Panc1 (cell line): Measurements from ENCODE around the gene CACNA1I. TPM values are rescaled to one million over a fixed set of nuclear protein-coding genes. Genes with fewer than 3 reads are reported as not detected.

Experiments
- ATAC-seq: fragments of 200-7000 bp; cut with Tn5 transposase; 2 replicates; pipeline ENCODE4 v1.9.1; 2020; ENCODE audit warnings: mild to moderate bottlenecking, moderate library complexity
- BruUV-seq: library from RNA; stranded (reverse); fragments of 400-500 nt; replicated peaks from 2 replicates; lab custom pipeline; 2021; lab: Mats Ljungman, UMichigan
- CTCF ChIA-PET: fragments of 300-600 bp; sonication (Branson Sonifier 250); formaldehyde crosslinking; loops from one replicate; lab custom pipeline; 2022; ENCODE audit warnings: antibody characterized with exemption; lab: Charles Lee
- POLR2A ChIA-PET: fragments of 300-600 bp; sonication (Branson Sonifier 250); formaldehyde crosslinking; loops from one replicate; lab custom pipeline; 2022; ENCODE audit warnings: antibody characterized with exemption; lab: Charles Lee
- DNase-seq: peaks from one replicate; pipeline ENCODE4 v3.0.0-alpha.2; 2010; ENCODE audit warnings: low read depth, low spot score
- H3K27ac ChIP-seq: 2 replicates; pipeline ENCODE4 v1.5.1; 2011; ENCODE audit warnings: mild to moderate bottlenecking, low read length, inconsistent platforms
- H3K27me3 ChIP-seq: fragments of 200-500 bp; sonication (Bioruptor generic); 2 replicates; pipeline ENCODE4 v1.6.0; 2014; ENCODE audit warnings: low read length, inconsistent platforms; ENCODE audit not compliant: control insufficient read depth, insufficient read depth
- H3K36me3 ChIP-seq: fragments of 200-500 bp; sonication (Bioruptor generic); 2 replicates; pipeline ENCODE4 v1.5.1; 2014; ENCODE audit warnings: inconsistent platforms, mild to moderate bottlenecking, low read length, moderate library complexity; ENCODE audit not compliant: control insufficient read depth, insufficient read depth
- H3K4me1 ChIP-seq: 2 replicates; pipeline ENCODE4 v1.5.1; 2011; ENCODE audit warnings: inconsistent platforms, mild to moderate bottlenecking, low read length, moderate library complexity; ENCODE audit not compliant: control insufficient read depth, insufficient read depth
- H3K4me3 ChIP-seq, 2 experiments: 2 replicates each; pipeline ENCODE4 v1.5.1; 2011 to 2012; ENCODE audit warnings: low read depth in 2 of 2, low read length in 2 of 2, mild to moderate bottlenecking in 2 of 2, inconsistent platforms in 1 of 2, moderate library complexity in 1 of 2
- H3K9me3 ChIP-seq: fragments of 200-500 bp; sonication (Bioruptor generic); 2 replicates; pipeline ENCODE4 v1.5.1; 2014; ENCODE audit warnings: low read depth, mild to moderate bottlenecking, inconsistent platforms, low read length, moderate library complexity; ENCODE audit not compliant: control insufficient read depth, insufficient read depth
- CTCF ChIP-seq: fragments of 450-650 bp; IDR thresholded peaks from 2 replicates; pipeline ENCODE4 v1.5.1; 2017; ENCODE audit warnings: mild to moderate bottlenecking
- POLR2AphosphoS5 ChIP-seq: IDR thresholded peaks from 2 replicates; pipeline ENCODE4 v1.6.1; 2012; ENCODE audit warnings: mild to moderate bottlenecking, low read depth, low read length, moderate library complexity
- REST ChIP-seq, 2 experiments: IDR thresholded peaks; 2 replicates each; pipeline ENCODE4 v1.6.1; 2011 to 2012; ENCODE audit warnings: low read depth in 2 of 2, control low read depth in 1 of 2, low read length in 1 of 2, mild to moderate bottlenecking in 1 of 2, moderate library complexity in 1 of 2; ENCODE audit not compliant: insufficient read depth in 1 of 2
- SIN3A ChIP-seq: IDR thresholded peaks from 2 replicates; pipeline ENCODE4 v1.6.1; 2012; ENCODE audit warnings: low read depth, mild to moderate bottlenecking, low read length, moderate library complexity, borderline replicate concordance; ENCODE audit not compliant: insufficient read depth
- TCF7L2 ChIP-seq: IDR thresholded peaks from 2 replicates; pipeline ENCODE4 v1.6.1; 2011; ENCODE audit warnings: mild to moderate bottlenecking, low read depth, low read length, inconsistent platforms
- in situ Hi-C: cut with HindIII; loops from 2 replicates; pipeline ENCODE4 v1.10.0; 2016; ENCODE audit warnings: low sequenced_read_pairs, low pct_unique_long_range_greater_than_20kb
- intact Hi-C: fragments of 100-400 bp; cut with micrococcal nuclease; formaldehyde crosslinking; loops from one replicate; pipeline ENCODE4 v1.10.0; 2022; ENCODE audit not compliant: unreplicated experiment
- total RNA-seq: library from RNA; stranded (reverse); gene quantifications from one replicate; pipeline ENCODE4 v1.2.1, GENCODE V29; 2021; ENCODE audit not compliant: unreplicated experiment

The CACNA1I gene
- total RNA-seq, 1 experiment from 2014 or later = 0.23 TPM

GRCh38 chr22:39580795-39581194 lies 10.2 kb downstream of the CACNA1I start:
- intact Hi-C loops (no loop called here), in situ Hi-C loops (no loop called here)
- TF ChIP-seq REST (IDR thresholded peaks at IDR 0.05; ENCODE audit: insufficient read depth in 1 of 2, low read depth in 2 of 2, low read length in 1 of 2) (no peak), TCF7L2 (no peak), SIN3A (no peak), CTCF (no peak), POLR2AphosphoS5 (no peak)
- no peak for DNase-seq
- no peak overlapping the region for H3K4me3 ChIP-seq
- CTCF ChIA-PET = no interaction called here
- H3K36me3 ChIP-seq = no peaks in the 10 kb centered on the region
- H3K27ac ChIP-seq = no peak overlapping the region
- H3K27me3 ChIP-seq = no peaks in the 10 kb centered on the region
- H3K9me3 ChIP-seq = no peaks in the 10 kb centered on the region
- ATAC-seq = no peak
- BruUV-seq = no TSS peak
- POLR2A ChIA-PET = no interaction called here
- no peaks in the 10 kb centered on the region for H3K4me1 ChIP-seq

GRCh38 chr22:39581303-39581702 lies 10.8 kb downstream of the CACNA1I start:
- H3K36me3 ChIP-seq = no peaks in the 10 kb centered on the region
- intact Hi-C loops = no loop called here
- ChIA-PET POLR2A (no interaction called here), CTCF (no interaction called here)
- no peak for DNase-seq
- in situ Hi-C loops = no loop called here
- H3K27me3 ChIP-seq = no peaks in the 10 kb centered on the region
- H3K4me1 ChIP-seq = no peaks in the 10 kb centered on the region
- H3K4me3 ChIP-seq = no peak overlapping the region
- no TSS peak for BruUV-seq
- H3K27ac ChIP-seq = no peak overlapping the region
- TF ChIP-seq CTCF = no peak
- no peak for TF ChIP-seq REST (IDR thresholded peaks at IDR 0.05; ENCODE audit: insufficient read depth in 1 of 2, low read depth in 2 of 2, low read length in 1 of 2)
- TF ChIP-seq TCF7L2 = no peak
- no peak for TF ChIP-seq POLR2AphosphoS5
- TF ChIP-seq SIN3A = no peak
- no peak for ATAC-seq
- H3K9me3 ChIP-seq = no peaks in the 10 kb centered on the region
